Measurements from ENCODE around the gene OR1C1.

GRCh38 chr1:247721222-247721621 is 39.1 kb downstream of the OR1C1 start:
- TF ChIP-seq CTCF (IDR thresholded peaks at IDR 0.05; ENCODE audit: insufficient read depth, low read length) (no peak), POLR2AphosphoS5 (IDR thresholded peaks at IDR 0.05; ENCODE audit: low read depth) (no peak), GABPA (IDR thresholded peaks at IDR 0.05; ENCODE audit: low read depth) (no peak), REST (IDR thresholded peaks at IDR 0.05; ENCODE audit: insufficient replicate concordance, low read depth) (no peak), SPI1 (IDR thresholded peaks at IDR 0.05; ENCODE audit: borderline replicate concordance, low read depth) (no peak)

Data from HL-60 (cell line).